Chondrocyte (in vitro differentiated cells): ENCODE results near the gene ASB8. TPM values are rescaled to one million over a fixed set of nuclear protein-coding genes. Genes with fewer than 3 reads are reported as not detected.

Source experiments
- DNase-seq: peaks from one replicate; pipeline ENCODE4 v3.0.0; 2021; ENCODE audit warnings: mixed read lengths, low spot score
- H3K27ac Mint-ChIP-seq: one replicate; pipeline ENCODE4 v1.8.0; 2021; ENCODE audit warnings: mild to moderate bottlenecking, moderate library complexity, mixed read lengths; ENCODE audit not compliant: unreplicated experiment
- H3K27me3 Mint-ChIP-seq: 2 replicates; pipeline ENCODE4 v1.8.0; 2021; ENCODE audit warnings: low read depth, mixed read lengths
- H3K36me3 Mint-ChIP-seq: 2 replicates; pipeline ENCODE4 v1.8.0; 2021; ENCODE audit warnings: low read depth, mixed read lengths
- H3K4me1 Mint-ChIP-seq: 2 replicates; pipeline ENCODE4 v1.8.0; 2021; ENCODE audit warnings: low read depth, mild to moderate bottlenecking, mixed read lengths
- H3K4me3 Mint-ChIP-seq: one replicate; pipeline ENCODE4 v1.8.0; 2021; ENCODE audit warnings: mild to moderate bottlenecking, moderate library complexity, mixed read lengths; ENCODE audit not compliant: unreplicated experiment
- H3K9me3 Mint-ChIP-seq: 2 replicates; pipeline ENCODE4 v1.8.0; 2021; ENCODE audit warnings: low read depth, mixed read lengths
- microRNA-seq: library from miRNA; unstranded; fragments of <30 nt; microRNA quantifications from one replicate; pipeline ENCODE4 v1.2.0, GENCODE V29; 2020; ENCODE audit warnings: borderline number of aligned reads
- total RNA-seq: library from RNA; stranded (reverse); gene quantifications from 3 replicates; pipeline ENCODE4 v1.2.1, GENCODE V29; 2021
- TF ChIP-seq, protein P1 (sequence below): fragments of 200-600 bp; sonication (generic); IDR thresholded peaks from 2 replicates; pipeline ENCODE4 v1.5.0; 2021; ENCODE audit warnings: antibody characterized with exemption, mild to moderate bottlenecking, moderate library complexity

Gene ASB8
- total RNA-seq, 1 donor from 2014 or later: 24.7 TPM

DNA sequence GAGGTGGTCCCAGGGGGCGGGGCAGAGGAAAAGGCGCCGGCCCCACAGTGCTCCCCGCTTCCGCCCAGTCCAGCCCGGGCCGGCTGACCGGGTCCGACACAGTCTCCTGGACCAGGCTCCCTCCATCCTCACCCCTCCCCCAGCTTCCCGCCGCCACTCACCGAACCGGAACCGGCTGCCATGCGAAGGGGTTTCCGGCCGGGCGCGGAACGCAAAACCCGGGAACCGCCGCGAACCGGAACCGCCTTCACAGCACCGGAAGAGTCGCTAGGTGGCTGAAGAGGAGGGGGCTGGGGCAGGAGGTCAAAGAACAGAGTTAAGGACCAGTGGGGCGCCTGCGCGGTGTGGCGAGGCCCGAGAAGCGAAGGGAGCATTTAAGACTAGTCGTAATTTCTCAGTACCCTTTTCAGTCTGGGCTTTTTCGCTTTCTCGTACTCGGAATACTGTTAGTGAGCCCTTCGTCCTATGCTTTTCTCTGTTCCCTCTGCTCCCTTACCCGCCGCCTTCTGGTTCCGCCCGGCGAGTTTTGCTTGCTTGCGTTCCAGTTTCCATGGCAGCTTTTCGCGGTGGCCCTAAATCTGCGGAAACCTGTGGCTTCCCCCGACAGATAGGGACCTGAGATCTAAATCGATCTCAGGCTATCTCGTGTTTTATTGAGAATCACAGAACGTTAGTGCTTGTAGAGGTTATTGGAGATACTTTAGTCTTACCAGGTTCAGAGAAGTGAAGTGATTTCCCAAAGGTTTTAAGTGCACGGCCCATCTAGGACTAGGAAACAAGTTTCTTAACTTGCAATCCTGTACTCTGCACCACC is 51.2 kb downstream of the ASB8 start, which contains the start of gene SENP1:
Gene SENP1, minus strand, starts transcription at position 213 of the 814 bp plus-strand sequence. CDS start 4,607 bp downstream, outside the sequence.
- peak; percentile 96 for DNase-seq
- Mint-ChIP-seq H3K27ac (peak within 1 kb of the TSS; percentile 99), H3K4me1 (peaks cover 27% of the 10 kb centered on the region), H3K36me3 (no peaks in the 10 kb centered on the region), H3K4me3 (peak within 1 kb of the TSS; percentile 84), H3K27me3 (peaks cover 3% of the 10 kb centered on the region), H3K9me3 (no peaks in the 10 kb centered on the region)
- TF ChIP-seq, protein P1, sequence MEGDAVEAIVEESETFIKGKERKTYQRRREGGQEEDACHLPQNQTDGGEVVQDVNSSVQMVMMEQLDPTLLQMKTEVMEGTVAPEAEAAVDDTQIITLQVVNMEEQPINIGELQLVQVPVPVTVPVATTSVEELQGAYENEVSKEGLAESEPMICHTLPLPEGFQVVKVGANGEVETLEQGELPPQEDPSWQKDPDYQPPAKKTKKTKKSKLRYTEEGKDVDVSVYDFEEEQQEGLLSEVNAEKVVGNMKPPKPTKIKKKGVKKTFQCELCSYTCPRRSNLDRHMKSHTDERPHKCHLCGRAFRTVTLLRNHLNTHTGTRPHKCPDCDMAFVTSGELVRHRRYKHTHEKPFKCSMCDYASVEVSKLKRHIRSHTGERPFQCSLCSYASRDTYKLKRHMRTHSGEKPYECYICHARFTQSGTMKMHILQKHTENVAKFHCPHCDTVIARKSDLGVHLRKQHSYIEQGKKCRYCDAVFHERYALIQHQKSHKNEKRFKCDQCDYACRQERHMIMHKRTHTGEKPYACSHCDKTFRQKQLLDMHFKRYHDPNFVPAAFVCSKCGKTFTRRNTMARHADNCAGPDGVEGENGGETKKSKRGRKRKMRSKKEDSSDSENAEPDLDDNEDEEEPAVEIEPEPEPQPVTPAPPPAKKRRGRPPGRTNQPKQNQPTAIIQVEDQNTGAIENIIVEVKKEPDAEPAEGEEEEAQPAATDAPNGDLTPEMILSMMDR: peak; percentile 53

GRCh38 chr12:48105321-48105866 is 51.9 kb downstream of the ASB8 start:
- H3K36me3 Mint-ChIP-seq: no peaks in the 10 kb centered on the region
- peak overlapping the region; percentile 99 for H3K27ac Mint-ChIP-seq
- no peak for DNase-seq
- peaks cover 3% of the 10 kb centered on the region for H3K27me3 Mint-ChIP-seq
- H3K4me1 Mint-ChIP-seq: peaks cover 27% of the 10 kb centered on the region
- H3K4me3 Mint-ChIP-seq: peak overlapping the region; percentile 84
- no peaks in the 10 kb centered on the region for H3K9me3 Mint-ChIP-seq
- TF ChIP-seq, protein P1: no peak

DNA sequence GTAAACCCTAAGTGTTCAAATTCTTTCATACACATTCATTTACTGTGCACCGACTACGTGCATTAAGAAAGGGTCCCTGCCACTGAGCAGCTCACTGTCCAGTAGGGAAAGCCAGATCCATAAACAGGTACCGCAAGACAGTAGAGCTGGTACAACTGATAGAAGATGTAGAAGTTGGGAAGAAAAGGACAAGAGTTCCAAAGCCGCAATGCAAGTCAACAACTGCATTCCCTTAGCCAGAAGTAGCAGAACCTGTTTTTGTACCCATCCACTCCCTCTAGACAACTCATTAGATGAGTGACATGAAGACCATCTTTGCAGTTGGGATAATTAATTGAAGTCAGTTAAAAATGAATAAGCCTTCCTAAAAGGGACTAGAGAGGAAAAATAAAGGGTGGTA is 52.8 kb downstream of the ASB8 start:
- TF ChIP-seq, protein P1: no peak
- H3K36me3 Mint-ChIP-seq: no peaks in the 10 kb centered on the region
- H3K4me3 Mint-ChIP-seq: peak overlapping the region; percentile 84
- H3K9me3 Mint-ChIP-seq: no peaks in the 10 kb centered on the region
- no peaks in the 10 kb centered on the region for H3K27me3 Mint-ChIP-seq
- H3K4me1 Mint-ChIP-seq: peaks cover 27% of the 10 kb centered on the region
- no peak for DNase-seq
- peak overlapping the region; percentile 28 for H3K27ac Mint-ChIP-seq

Small RNA genes within 50 kb of the gene (microRNA-seq; reads per million reads assigned to microRNA genes)
- 6.6 reads per million, percentile 9 among the genes with 10 or more reads in this experiment for gene MIR6505

Other genes starting within 250 kb of the ASB8 start
- 54.3 to 60.1 TPM (median 54.8 TPM) in 3 replicates for gene TMEM106C, start 193.9 kb downstream of the ASB8 start, total RNA-seq
- gene COL2A1, start 153.0 kb downstream of the ASB8 start, total RNA-seq: 2.0 to 47.7 TPM (median 35.6 TPM) in 3 replicates
- gene SENP1, start 51.4 kb downstream of the ASB8 start, total RNA-seq: 16.1 to 20.9 TPM (median 19.7 TPM) in 3 replicates
- 60.9 to 82.3 TPM (median 61.2 TPM) in 3 replicates for gene PFKM, start 38.2 kb downstream of the ASB8 start, total RNA-seq
- 0.22 to 0.56 TPM (median 0.47 TPM) in 3 replicates for gene CCDC184, start 26.1 kb upstream of the ASB8 start, total RNA-seq
- gene OR10AD1, start 45.8 kb upstream of the ASB8 start, total RNA-seq: not detected in 3 replicates
- 8.4 to 12.8 TPM (median 11.1 TPM) in 3 replicates for gene ZNF641, start 193.4 kb upstream of the ASB8 start, total RNA-seq